Calu3 (cell line): ENCODE results near the gene KCP. TPM values are rescaled to one million over a fixed set of nuclear protein-coding genes. Genes with fewer than 3 reads are reported as not detected.

Experiments used
- BruUV-seq: library from RNA; stranded (reverse); fragments of 400-500 nt; replicated peaks from 2 replicates; lab custom pipeline; 2021; lab: Mats Ljungman, UMichigan
- CTCF ChIA-PET: fragments of 300-600 bp; sonication (Branson Sonifier 250); formaldehyde crosslinking; loops from one replicate; lab custom pipeline; 2022; ENCODE audit warnings: antibody characterized with exemption; lab: Charles Lee
- DNase-seq: peaks from one replicate; pipeline ENCODE4 v3.0.0; 2022
- H3K27ac Mint-ChIP-seq: one replicate; pipeline ENCODE4 v1.8.0; 2022; ENCODE audit warnings: mixed read lengths; ENCODE audit not compliant: unreplicated experiment
- H3K27me3 Mint-ChIP-seq: one replicate; pipeline ENCODE4 v1.8.0; 2022; ENCODE audit warnings: mixed read lengths; ENCODE audit not compliant: unreplicated experiment
- H3K36me3 Mint-ChIP-seq: one replicate; pipeline ENCODE4 v1.8.0; 2022; ENCODE audit warnings: mild to moderate bottlenecking, moderate library complexity, mixed read lengths; ENCODE audit not compliant: insufficient read depth, unreplicated experiment
- H3K4me1 Mint-ChIP-seq: one replicate; pipeline ENCODE4 v1.8.0; 2022; ENCODE audit warnings: mild to moderate bottlenecking, low read depth, mixed read lengths; ENCODE audit not compliant: unreplicated experiment
- H3K4me3 Mint-ChIP-seq: one replicate; pipeline ENCODE4 v1.8.0; 2022; ENCODE audit warnings: mild to moderate bottlenecking, low read depth, moderate library complexity, mixed read lengths; ENCODE audit not compliant: unreplicated experiment
- H3K9me3 Mint-ChIP-seq: one replicate; pipeline ENCODE4 v1.8.0; 2022; ENCODE audit warnings: low read depth, mixed read lengths; ENCODE audit not compliant: unreplicated experiment
- CTCF ChIP-seq: fragments of 200-600 bp; IDR thresholded peaks from one replicate; pipeline ENCODE4 v1.8.0; 2022; ENCODE audit warnings: antibody characterized with exemption; ENCODE audit not compliant: unreplicated experiment
- intact Hi-C: fragments of 100-400 bp; cut with micrococcal nuclease; formaldehyde crosslinking; loops from one replicate; pipeline ENCODE4 v1.10.0; 2022; ENCODE audit not compliant: unreplicated experiment
- total RNA-seq: library from RNA; stranded (reverse); gene quantifications from 2 replicates; pipeline ENCODE4 v1.2.3, GENCODE V29; 2022

KCP gene
- total RNA-seq, 1 experiment from 2014 or later = 6.8 TPM

- H3K4me1 Mint-ChIP-seq = no peaks in the 10 kb centered on the region
- intact Hi-C loops = no loop called here
- no TSS peak for BruUV-seq
- DNase-seq = no peak
- no peaks in the 10 kb centered on the region for H3K9me3 Mint-ChIP-seq
- H3K27ac Mint-ChIP-seq = no peak overlapping the region
- H3K27me3 Mint-ChIP-seq = peaks cover 17% of the 10 kb centered on the region
- no peaks in the 10 kb centered on the region for H3K36me3 Mint-ChIP-seq
- CTCF ChIA-PET = no interaction called here
- no peak for TF ChIP-seq CTCF
- H3K4me3 Mint-ChIP-seq = no peak overlapping the region
These were observed 72.3 kb downstream of the KCP start for GRCh38 chr7:128838109-128838779.

DNA sequence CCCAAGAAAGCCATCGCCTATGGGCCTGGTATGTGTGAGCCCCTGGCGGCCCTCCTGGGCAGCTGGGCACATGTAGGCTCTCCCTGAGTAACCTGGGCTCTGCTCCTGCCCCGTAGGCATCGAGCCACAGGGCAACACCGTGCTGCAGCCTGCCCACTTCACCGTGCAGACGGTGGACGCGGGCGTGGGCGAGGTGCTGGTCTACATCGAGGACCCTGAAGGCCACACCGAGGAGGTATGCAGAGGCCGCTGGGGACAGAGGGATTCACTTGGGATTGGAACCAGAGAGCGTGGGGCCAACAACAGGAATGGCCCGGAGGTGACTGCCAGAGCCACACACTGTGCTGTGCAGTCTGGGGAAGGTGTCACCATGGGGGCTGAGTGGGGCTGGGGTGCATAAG is 73.0 kb downstream of the KCP start:
- H3K27me3 Mint-ChIP-seq = peaks cover 17% of the 10 kb centered on the region
- no peak overlapping the region for H3K27ac Mint-ChIP-seq
- H3K4me3 Mint-ChIP-seq = no peak overlapping the region
- BruUV-seq = no TSS peak
- H3K36me3 Mint-ChIP-seq = no peaks in the 10 kb centered on the region
- no peak for DNase-seq
- intact Hi-C loops = no loop called here
- no peak for TF ChIP-seq CTCF
- no peaks in the 10 kb centered on the region for H3K9me3 Mint-ChIP-seq
- H3K4me1 Mint-ChIP-seq = no peaks in the 10 kb centered on the region
- CTCF ChIA-PET = no interaction called here

GRCh38 chr7:128836729-128837348 is 73.7 kb downstream of the KCP start:
- intact Hi-C loops = no loop called here
- CTCF ChIA-PET = interaction anchor here (0.5 to 0.6 kb wide), 2 partner anchors 24 to 161 kb away, joined by 3 to 4 read pairs; no protein-coding TSS in a partner anchor
- peaks cover 17% of the 10 kb centered on the region for H3K27me3 Mint-ChIP-seq
- no TSS peak for BruUV-seq
- DNase-seq = no peak
- H3K27ac Mint-ChIP-seq = no peak overlapping the region
- no peaks in the 10 kb centered on the region for H3K4me1 Mint-ChIP-seq
- no peaks in the 10 kb centered on the region for H3K36me3 Mint-ChIP-seq
- no peak for TF ChIP-seq CTCF
- no peaks in the 10 kb centered on the region for H3K9me3 Mint-ChIP-seq
- H3K4me3 Mint-ChIP-seq = no peak overlapping the region

GRCh38 chr7:128835790-128836641 is 74.5 kb downstream of the KCP start:
- H3K4me3 Mint-ChIP-seq = no peak overlapping the region
- H3K27me3 Mint-ChIP-seq = peaks cover 19% of the 10 kb centered on the region
- BruUV-seq = no TSS peak
- intact Hi-C loops = no loop called here
- no peak for TF ChIP-seq CTCF
- no peaks in the 10 kb centered on the region for H3K9me3 Mint-ChIP-seq
- H3K4me1 Mint-ChIP-seq = no peaks in the 10 kb centered on the region
- no peaks in the 10 kb centered on the region for H3K36me3 Mint-ChIP-seq
- CTCF ChIA-PET = interaction anchor here (0.5 to 0.6 kb wide), 3 partner anchors 25 to 245 kb away, joined by 3 read pairs; no protein-coding TSS in a partner anchor
- DNase-seq = no peak
- H3K27ac Mint-ChIP-seq = no peak overlapping the region
